Body of pancreas (tissue), 4 donors: ENCODE measurements around the gene TGM6. TPM values are rescaled to one million over a fixed set of nuclear protein-coding genes. Genes with fewer than 3 reads are reported as not detected.

Source experiments
- ATAC-seq: fragments of 150-250 bp; one replicate; pipeline ENCODE4 v1.9.1; 2016
- DNase-seq, 4 donors: peaks; one replicate each; pipeline ENCODE4 v3.0.0-alpha.2; 2019
- H3K27ac ChIP-seq, 4 donors: fragments of 200-600 bp; sonication (generic); 1 replicate in 3 of 4; 2 replicates in 1 of 4; pipeline versions ENCODE4 v1.5.1 to v1.6.1; 2016 to 2019; ENCODE audit warnings: mild to moderate bottlenecking in 1 of 4, mixed read lengths in 1 of 4, moderate library complexity in 1 of 4
- H3K27me3 ChIP-seq, 2 donors: fragments of 200-600 bp; sonication (generic); one replicate each; pipeline ENCODE4 v1.6.0; 2016; ENCODE audit warnings: mild to moderate bottlenecking in 1 of 2
- H3K36me3 ChIP-seq, 2 donors: fragments of 200-600 bp; sonication (generic); replicated peaks in 1 of 2; 2 replicates each; pipeline ENCODE4 v1.5.1; 2016; ENCODE audit warnings: low read depth in 2 of 2; ENCODE audit not compliant: insufficient read depth in 1 of 2
- H3K4me1 ChIP-seq: fragments of 200-600 bp; sonication (generic); one replicate; pipeline ENCODE4 v1.6.0; 2016
- H3K4me3 ChIP-seq, 2 donors: fragments of 200-600 bp; sonication (generic); 1 replicate in 1 of 2; 2 replicates in 1 of 2; pipeline ENCODE4 v1.5.1; 2016 to 2019
- H3K9me3 ChIP-seq, 3 donors: fragments of 200-600 bp; sonication (generic); 1 replicate in 2 of 3; 2 replicates in 1 of 3; pipeline ENCODE4 v1.5.1; 2016
- POLR2A ChIP-seq, 3 donors: fragments of 450-650 bp; IDR thresholded peaks; one replicate each; pipeline ENCODE4 v1.6.1; 2016; ENCODE audit warnings: antibody characterized with exemption in 3 of 3, mild to moderate bottlenecking in 2 of 3
- WGBS, 2 donors: methylation state at CpG; one replicate each; pipeline ENCODE4 v1.1.5; 2017; 5-methylcytosine and 5-hydroxymethylcytosine counted together
- intact Hi-C: fragments of 100-400 bp; cut with DNase I; formaldehyde crosslinking; loops from one replicate; pipeline ENCODE4 v1.15.1; 2023
- total RNA-seq, 2 donors: library from RNA; depleted of rRNA; stranded (reverse); fragments of >200 nt; gene quantifications; one replicate each; pipeline ENCODE4 v1.1.0, GENCODE V29; 2016
- TF ChIP-seq, protein P1 (sequence below), 7 experiments: fragments of 450-650 bp in 4 of 7; fragments of 200-600 bp in 3 of 7; sonication (generic) in 3 of 7; IDR thresholded peaks; one replicate each; pipeline ENCODE4 v1.5.1; 2016 to 2019; ENCODE audit warnings: antibody characterized with exemption in 7 of 7

TGM6 gene
- total RNA-seq, 2 donors from 2014 or later: not detected

- no peak for TF ChIP-seq POLR2A (IDR thresholded peaks at IDR 0.05)
- TF ChIP-seq, protein P1, sequence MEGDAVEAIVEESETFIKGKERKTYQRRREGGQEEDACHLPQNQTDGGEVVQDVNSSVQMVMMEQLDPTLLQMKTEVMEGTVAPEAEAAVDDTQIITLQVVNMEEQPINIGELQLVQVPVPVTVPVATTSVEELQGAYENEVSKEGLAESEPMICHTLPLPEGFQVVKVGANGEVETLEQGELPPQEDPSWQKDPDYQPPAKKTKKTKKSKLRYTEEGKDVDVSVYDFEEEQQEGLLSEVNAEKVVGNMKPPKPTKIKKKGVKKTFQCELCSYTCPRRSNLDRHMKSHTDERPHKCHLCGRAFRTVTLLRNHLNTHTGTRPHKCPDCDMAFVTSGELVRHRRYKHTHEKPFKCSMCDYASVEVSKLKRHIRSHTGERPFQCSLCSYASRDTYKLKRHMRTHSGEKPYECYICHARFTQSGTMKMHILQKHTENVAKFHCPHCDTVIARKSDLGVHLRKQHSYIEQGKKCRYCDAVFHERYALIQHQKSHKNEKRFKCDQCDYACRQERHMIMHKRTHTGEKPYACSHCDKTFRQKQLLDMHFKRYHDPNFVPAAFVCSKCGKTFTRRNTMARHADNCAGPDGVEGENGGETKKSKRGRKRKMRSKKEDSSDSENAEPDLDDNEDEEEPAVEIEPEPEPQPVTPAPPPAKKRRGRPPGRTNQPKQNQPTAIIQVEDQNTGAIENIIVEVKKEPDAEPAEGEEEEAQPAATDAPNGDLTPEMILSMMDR (IDR thresholded peaks at IDR 0.05): peak; percentile 71 to 83 (median 78)
- intact Hi-C loops: loop anchor here (5.0 kb wide), 1 partner anchor 245 kb away; no protein-coding TSS in a partner anchor
- Histone ChIP-seq H3K27me3 (no peaks in the 10 kb centered on the region), H3K9me3 (no peaks in the 10 kb centered on the region), H3K27ac (no peak overlapping the region), H3K4me3 (no peak overlapping the region), H3K36me3 (no peaks in the 10 kb centered on the region), H3K4me1 (no peaks in the 10 kb centered on the region)
- peak; percentile 76 to 79 (median 78) for DNase-seq
- ATAC-seq: peak; percentile 76
- WGBS, 2 donors: 44 to 51% methylated on average over 7 to 8 of the region's 8 CpGs
Observed at GRCh38 chr20:2451939-2452732, 71.4 kb downstream of the TGM6 start.

DNA sequence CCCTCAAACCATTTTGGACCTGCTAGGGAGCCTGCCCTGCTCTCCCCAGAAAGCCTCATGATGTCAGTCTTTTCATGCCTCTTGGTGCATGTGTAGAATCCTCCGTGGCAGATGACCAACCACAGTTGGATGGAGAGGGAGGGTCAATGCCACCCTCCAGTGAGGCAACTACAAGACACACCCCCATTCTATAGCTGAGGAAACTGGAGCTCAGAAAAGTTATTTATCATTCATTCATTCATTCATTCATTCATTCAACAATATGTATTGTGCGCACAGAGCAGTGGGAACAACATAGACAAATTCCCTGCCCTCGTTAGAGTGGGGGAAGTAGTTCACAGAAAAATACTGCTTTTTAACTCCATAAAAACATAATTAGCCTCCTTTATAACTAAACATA lies 73.1 kb downstream of the TGM6 start:
- Histone ChIP-seq H3K9me3 (no peaks in the 10 kb centered on the region), H3K4me1 (no peaks in the 10 kb centered on the region), H3K4me3 (no peak overlapping the region), H3K27me3 (no peaks in the 10 kb centered on the region), H3K27ac (no peak overlapping the region), H3K36me3 (no peaks in the 10 kb centered on the region)
- intact Hi-C loops: loop anchor here (5.0 kb wide), 1 partner anchor 246 kb away; no protein-coding TSS in a partner anchor
- 90 to 91% methylated on average over 3 of the region's 3 CpGs for WGBS, 2 donors
- DNase-seq (no peak), ATAC-seq (no peak)
- TF ChIP-seq, protein P1 (IDR thresholded peaks at IDR 0.05): no peak
- no peak for TF ChIP-seq POLR2A (IDR thresholded peaks at IDR 0.05)

DNA sequence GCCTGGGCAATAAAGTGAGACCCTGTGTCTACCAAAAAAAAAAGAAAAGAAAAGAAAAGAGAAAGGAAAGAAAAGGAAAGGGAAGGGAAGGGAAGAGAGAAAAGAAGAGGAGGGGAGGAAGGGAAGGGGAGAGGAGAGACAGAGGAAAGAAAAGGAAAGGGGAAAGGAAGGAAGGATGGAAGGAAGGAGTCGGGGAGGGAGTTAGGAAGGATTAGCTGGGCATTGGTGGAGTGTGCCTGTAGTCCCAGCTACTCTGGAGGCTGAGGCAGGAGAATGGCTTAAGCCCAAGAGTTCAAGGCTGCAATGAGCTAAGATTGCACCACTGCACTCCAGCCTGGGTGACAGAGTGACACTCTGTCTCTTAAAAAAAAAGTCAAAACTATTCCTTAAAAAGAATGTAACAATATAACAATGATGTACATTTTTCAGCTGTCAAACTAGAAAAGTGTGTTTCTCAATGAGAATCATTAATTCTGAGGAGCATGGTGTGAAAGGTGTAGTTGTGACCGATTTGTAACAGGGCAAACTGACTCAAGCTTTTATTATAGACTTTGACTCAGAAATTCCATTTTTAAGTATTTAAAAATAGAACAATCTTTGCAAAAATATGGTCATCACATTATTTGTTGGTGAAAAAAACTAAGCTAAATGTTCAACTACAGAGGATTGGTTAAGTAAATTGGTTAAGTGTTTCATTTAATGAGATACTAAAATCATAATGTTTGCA lies 75.2 kb downstream of the TGM6 start:
- Histone ChIP-seq H3K9me3 (no peaks in the 10 kb centered on the region), H3K4me3 (no peak overlapping the region), H3K4me1 (no peaks in the 10 kb centered on the region), H3K36me3 (no peaks in the 10 kb centered on the region), H3K27ac (no peak overlapping the region), H3K27me3 (no peaks in the 10 kb centered on the region)
- 77 to 80% methylated on average over 2 of the region's 2 CpGs for WGBS, 2 donors
- DNase-seq (no peak), ATAC-seq (no peak)
- intact Hi-C loops: no loop called here
- TF ChIP-seq, protein P1 (IDR thresholded peaks at IDR 0.05): no peak
- no peak for TF ChIP-seq POLR2A (IDR thresholded peaks at IDR 0.05)

DNA sequence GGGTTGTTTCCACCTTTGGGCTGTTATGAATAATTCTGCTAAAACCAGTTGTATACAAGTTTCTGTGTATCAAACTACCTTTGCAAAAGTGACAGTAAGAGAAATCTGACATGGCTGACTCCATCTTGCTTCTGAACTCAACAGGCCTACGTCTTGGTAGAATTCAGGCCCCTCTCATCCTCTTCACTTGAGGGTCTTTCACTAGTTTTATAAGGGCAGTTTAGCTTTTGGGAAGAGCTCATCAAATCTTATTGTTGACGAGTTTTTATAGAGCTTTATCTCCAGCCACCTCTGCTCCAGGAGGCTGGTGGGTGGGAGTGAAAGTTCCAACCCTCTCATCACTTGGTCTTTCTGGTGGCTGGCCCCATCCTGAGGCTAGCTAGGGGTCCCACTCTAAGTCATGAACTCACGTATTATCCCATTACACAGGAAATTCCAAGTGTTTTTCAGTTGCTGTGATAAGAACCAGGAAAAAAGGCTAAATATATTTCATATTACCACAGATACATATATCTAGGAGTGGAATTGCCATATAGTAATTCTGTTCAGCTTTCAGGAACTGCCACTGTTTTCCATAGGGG lies 78.3 kb downstream of the TGM6 start:
- intact Hi-C loops: no loop called here
- no peak overlapping the region for H3K4me3 ChIP-seq
- WGBS, 2 donors: 89 to 93% methylated on average over 3 of the region's 3 CpGs
- no peaks in the 10 kb centered on the region for H3K9me3 ChIP-seq
- H3K36me3 ChIP-seq: peaks cover 21 to 27% of the 10 kb centered on the region in 2 donors
- no peaks in the 10 kb centered on the region for H3K27me3 ChIP-seq
- no peaks in the 10 kb centered on the region for H3K4me1 ChIP-seq
- no peak for DNase-seq
- no peak for ATAC-seq
- TF ChIP-seq, protein P1 (IDR thresholded peaks at IDR 0.05): no peak
- TF ChIP-seq POLR2A (IDR thresholded peaks at IDR 0.05): no peak
- no peak overlapping the region for H3K27ac ChIP-seq
